Caco-2 (cell line): Measurements from ENCODE around the gene PXT1. TPM values are rescaled to one million over a fixed set of nuclear protein-coding genes. Genes with fewer than 3 reads are reported as not detected.

ENCODE experiments used
- BruUV-seq: library from RNA; stranded (reverse); fragments of 400-500 nt; replicated peaks from 2 replicates; lab custom pipeline; 2021; lab: Mats Ljungman, UMichigan
- CTCF ChIA-PET: fragments of 300-600 bp; sonication (Branson Sonifier 250); formaldehyde crosslinking; loops from one replicate; lab custom pipeline; 2022; ENCODE audit warnings: antibody characterized with exemption; lab: Charles Lee
- POLR2A ChIA-PET: fragments of 300-600 bp; sonication (Branson Sonifier 250); formaldehyde crosslinking; loops from one replicate; lab custom pipeline; 2022; ENCODE audit warnings: antibody characterized with exemption; lab: Charles Lee
- DNase-seq, 2 experiments: peaks; one replicate each; pipeline versions ENCODE4 v3.0.0 to v3.0.0-alpha.2; 2020 to 2022
- H3K27me3 ChIP-seq: replicated peaks from 2 replicates; pipeline ENCODE4 v1.6.0; 2011; ENCODE audit warnings: low read length; ENCODE audit not compliant: control insufficient read depth, insufficient read depth
- H3K36me3 ChIP-seq: 2 replicates; pipeline ENCODE4 v1.5.1; 2011; ENCODE audit warnings: low read length; ENCODE audit not compliant: control insufficient read depth, insufficient read depth
- H3K4me1 ChIP-seq: fragments of 250-450 bp; sonication (Bioruptor Pico); 2 replicates; pipeline ENCODE4 v1.5.1; 2020; ENCODE audit warnings: mild to moderate bottlenecking
- H3K4me3 ChIP-seq: 2 replicates; pipeline ENCODE4 v1.5.1; 2011; ENCODE audit warnings: low read depth, mild to moderate bottlenecking, control low read depth, low read length
- H3K9me3 ChIP-seq: fragments of 250-450 bp; sonication (Bioruptor Pico); 2 replicates; pipeline ENCODE4 v1.5.1; 2020; ENCODE audit warnings: mild to moderate bottlenecking, moderate library complexity
- H3K27ac Mint-ChIP-seq: one replicate; pipeline ENCODE4 v1.8.0; 2022; ENCODE audit warnings: mixed read lengths; ENCODE audit not compliant: unreplicated experiment
- H3K27me3 Mint-ChIP-seq: one replicate; pipeline ENCODE4 v1.8.0; 2022; ENCODE audit warnings: mixed read lengths; ENCODE audit not compliant: insufficient read depth, unreplicated experiment
- H3K36me3 Mint-ChIP-seq: one replicate; pipeline ENCODE4 v1.8.0; 2022; ENCODE audit warnings: mild to moderate bottlenecking, mixed read lengths; ENCODE audit not compliant: insufficient read depth, unreplicated experiment
- H3K4me1 Mint-ChIP-seq: one replicate; pipeline ENCODE4 v1.8.0; 2022; ENCODE audit warnings: low read depth, mixed read lengths; ENCODE audit not compliant: unreplicated experiment
- H3K4me3 Mint-ChIP-seq: one replicate; pipeline ENCODE4 v1.8.0; 2022; ENCODE audit warnings: mild to moderate bottlenecking, moderate library complexity, mixed read lengths; ENCODE audit not compliant: unreplicated experiment
- H3K9me3 Mint-ChIP-seq: one replicate; pipeline ENCODE4 v1.8.0; 2022; ENCODE audit warnings: mixed read lengths; ENCODE audit not compliant: unreplicated experiment
- CTCF ChIP-seq, 2 experiments: fragments of 200-600 bp in 1 of 2; IDR thresholded peaks; 1 replicate in 1 of 2; 2 replicates in 1 of 2; pipeline versions ENCODE4 v1.5.1 to v1.8.0; 2011 to 2022; ENCODE audit warnings: antibody characterized with exemption in 1 of 2, control low read depth in 1 of 2, inconsistent platforms in 1 of 2, low read depth in 1 of 2, low read length in 1 of 2, mild to moderate bottlenecking in 1 of 2, moderate library complexity in 1 of 2; ENCODE audit not compliant: insufficient read depth in 1 of 2, severe bottlenecking in 1 of 2, unreplicated experiment in 1 of 2
- intact Hi-C: fragments of 100-400 bp; cut with micrococcal nuclease; formaldehyde crosslinking; loops from one replicate; pipeline ENCODE4 v1.10.0; 2022; ENCODE audit not compliant: unreplicated experiment
- total RNA-seq: library from RNA; stranded (reverse); gene quantifications from 2 replicates; pipeline ENCODE4 v1.2.3, GENCODE V29; 2022

The PXT1 gene
- total RNA-seq, 1 experiment from 2014 or later: not detected

- no peaks in the 10 kb centered on the region for H3K9me3 Mint-ChIP-seq
- POLR2A ChIA-PET: no interaction called here
- CTCF ChIA-PET: no interaction called here
Measured at GRCh38 chr6:36402481-36402880, 40.2 kb downstream of the PXT1 start.

GRCh38 chr6:36399970-36400369 is 42.7 kb downstream of the PXT1 start:
- no peak for DNase-seq
- no peak overlapping the region for H3K4me3 ChIP-seq
- H3K27me3 ChIP-seq: no peaks in the 10 kb centered on the region
- H3K36me3 ChIP-seq: no peaks in the 10 kb centered on the region
- no peaks in the 10 kb centered on the region for H3K4me1 ChIP-seq
- Mint-ChIP-seq H3K36me3 (no peaks in the 10 kb centered on the region), H3K4me1 (peaks cover 8% of the 10 kb centered on the region), H3K27ac (no peak overlapping the region), H3K9me3 (no peaks in the 10 kb centered on the region), H3K27me3 (no peaks in the 10 kb centered on the region), H3K4me3 (no peak overlapping the region)
- ChIA-PET CTCF (no interaction called here), POLR2A (no interaction called here)
- no TSS peak for BruUV-seq
- intact Hi-C loops: no loop called here
- no peak for TF ChIP-seq CTCF (IDR thresholded peaks at IDR 0.05; ENCODE audit: insufficient read depth in 1 of 2, low read depth in 1 of 2, low read length in 1 of 2, severe bottlenecking in 1 of 2, unreplicated experiment in 1 of 2)
- H3K9me3 ChIP-seq: no peaks in the 10 kb centered on the region

More at GRCh38 chr6:36402481-36402880, 40.2 kb downstream of the PXT1 start:
- Mint-ChIP-seq H3K27me3 (no peaks in the 10 kb centered on the region), H3K27ac (no peak overlapping the region), H3K4me1 (peaks cover 8% of the 10 kb centered on the region), H3K36me3 (no peaks in the 10 kb centered on the region), H3K4me3 (no peak overlapping the region)
- intact Hi-C loops: no loop called here
- no peaks in the 10 kb centered on the region for H3K9me3 ChIP-seq
- no peaks in the 10 kb centered on the region for H3K27me3 ChIP-seq
- no peaks in the 10 kb centered on the region for H3K4me1 ChIP-seq
- H3K36me3 ChIP-seq: no peaks in the 10 kb centered on the region
- no peak for DNase-seq
- TF ChIP-seq CTCF (IDR thresholded peaks at IDR 0.05; ENCODE audit: insufficient read depth in 1 of 2, low read depth in 1 of 2, low read length in 1 of 2, severe bottlenecking in 1 of 2, unreplicated experiment in 1 of 2): no peak
- H3K4me3 ChIP-seq: no peak overlapping the region
- BruUV-seq: no TSS peak

GRCh38 chr6:36392621-36393020 is 50.0 kb downstream of the PXT1 start:
- Histone ChIP-seq H3K27me3 (no peaks in the 10 kb centered on the region), H3K9me3 (no peaks in the 10 kb centered on the region), H3K4me3 (no peak overlapping the region), H3K36me3 (no peaks in the 10 kb centered on the region), H3K4me1 (no peaks in the 10 kb centered on the region)
- Mint-ChIP-seq H3K27me3 (no peaks in the 10 kb centered on the region), H3K36me3 (no peaks in the 10 kb centered on the region), H3K4me3 (no peak overlapping the region), H3K27ac (no peak overlapping the region), H3K9me3 (peaks cover 14% of the 10 kb centered on the region), H3K4me1 (no peaks in the 10 kb centered on the region)
- no peak for TF ChIP-seq CTCF (IDR thresholded peaks at IDR 0.05; ENCODE audit: insufficient read depth in 1 of 2, low read depth in 1 of 2, low read length in 1 of 2, severe bottlenecking in 1 of 2, unreplicated experiment in 1 of 2)
- CTCF ChIA-PET: no interaction called here
- BruUV-seq: no TSS peak
- POLR2A ChIA-PET: no interaction called here
- no peak for DNase-seq
- intact Hi-C loops: no loop called here
